Glutamatergic neuron (in vitro differentiated cells): Measurements from ENCODE around the gene HP. TPM values are rescaled to one million over a fixed set of nuclear protein-coding genes. Genes with fewer than 3 reads are reported as not detected.

Experiments
- DNase-seq: peaks from one replicate; pipeline ENCODE4 v3.0.0; 2022
- H3K27ac Mint-ChIP-seq: one replicate; pipeline ENCODE4 v1.8.0; 2020; ENCODE audit warnings: mild to moderate bottlenecking, mixed read lengths, inconsistent platforms; ENCODE audit not compliant: unreplicated experiment
- H3K27me3 Mint-ChIP-seq: one replicate; pipeline ENCODE4 v1.8.0; 2020; ENCODE audit warnings: mild to moderate bottlenecking, moderate library complexity, mixed read lengths, inconsistent platforms; ENCODE audit not compliant: unreplicated experiment
- H3K36me3 Mint-ChIP-seq: one replicate; pipeline ENCODE4 v1.8.0; 2020; ENCODE audit warnings: mild to moderate bottlenecking, mixed read lengths, inconsistent platforms; ENCODE audit not compliant: unreplicated experiment
- H3K4me1 Mint-ChIP-seq: one replicate; pipeline ENCODE4 v1.8.0; 2020; ENCODE audit warnings: mild to moderate bottlenecking, low read depth, mixed read lengths, inconsistent platforms; ENCODE audit not compliant: unreplicated experiment
- H3K4me3 Mint-ChIP-seq: one replicate; pipeline ENCODE4 v1.8.0; 2020; ENCODE audit warnings: mild to moderate bottlenecking, mixed read lengths, inconsistent platforms; ENCODE audit not compliant: unreplicated experiment
- H3K9me3 Mint-ChIP-seq: one replicate; pipeline ENCODE4 v1.8.0; 2020; ENCODE audit warnings: mild to moderate bottlenecking, moderate library complexity, mixed read lengths, inconsistent platforms; ENCODE audit not compliant: unreplicated experiment
- CTCF ChIP-seq: fragments of 200-600 bp; sonication (generic); IDR thresholded peaks from one replicate; pipeline ENCODE4 v1.5.0; 2021; ENCODE audit not compliant: partially characterized antibody, unreplicated experiment
- total RNA-seq: library from RNA; stranded (reverse); fragmentation: NEBNext Ultra II Directional; extraction: Animal tissue kit (Norgen Biotek cat#: 25700); gene quantifications from one replicate; pipeline ENCODE4 v1.2.1, GENCODE V29; 2021; ENCODE audit not compliant: unreplicated experiment

Gene HP
- total RNA-seq, 1 donor from 2014 or later = not detected

GRCh38 chr16:72109966-72110530, 55.7 kb downstream of the HP start:
- no peak overlapping the region for H3K27ac Mint-ChIP-seq

More at GRCh38 chr16:72109966-72110530, 55.7 kb downstream of the HP start:
- H3K4me3 Mint-ChIP-seq = no peak overlapping the region
- peaks cover 4% of the 10 kb centered on the region for H3K27me3 Mint-ChIP-seq
- TF ChIP-seq CTCF = no peak
- H3K4me1 Mint-ChIP-seq = no peaks in the 10 kb centered on the region
- H3K36me3 Mint-ChIP-seq = peaks cover 12% of the 10 kb centered on the region
- peaks cover 5% of the 10 kb centered on the region for H3K9me3 Mint-ChIP-seq
- DNase-seq = no peak

Other genes starting within 250 kb of the HP start
- 104 TPM for gene AP1G1, start 245.7 kb upstream of the HP start, total RNA-seq
- gene ATXN1L, start 208.5 kb upstream of the HP start, total RNA-seq = 27.6 TPM
- 40.9 TPM for gene ZNF821, start 170.3 kb upstream of the HP start, total RNA-seq
- 271 TPM for gene IST1, start 159.0 kb upstream of the HP start, total RNA-seq
- gene PKD1L3, start 54.1 kb upstream of the HP start, total RNA-seq = not detected
- gene DHODH, start 45.8 kb upstream of the HP start, total RNA-seq = 9.1 TPM
- not detected for gene HPR, start 8.7 kb downstream of the HP start, total RNA-seq
- gene TXNL4B, start 39.1 kb downstream of the HP start, total RNA-seq = 7.1 TPM
- 86.5 TPM for gene DHX38, start 39.3 kb downstream of the HP start, total RNA-seq
- 13.1 TPM for gene PMFBP1, start 117.7 kb downstream of the HP start, total RNA-seq